SKM-1 (cell line): ENCODE data around the gene MTIF3.

Experiments used
- DNase-seq: peaks from one replicate; lab custom pipeline; 2025; ENCODE audit not compliant: unreplicated experiment; lab: John Stamatoyannopoulos, UW

Gene MTIF3

GRCh38 chr13:27449936-27450828 is at the start of gene MTIF3:
Gene MTIF3 (minus strand): TSS chr13:27450564. CDS start chr13:27440448, 10,116 bp downstream.
- peak; percentile 80 for DNase-seq

GRCh38 chr13:27497563-27498230 is 47.3 kb upstream of the MTIF3 start:
- DNase-seq = no peak

GRCh38 chr13:27496536-27497273 is 46.3 kb upstream of the MTIF3 start:
- no peak for DNase-seq

GRCh38 chr13:27496006-27496405 is 45.6 kb upstream of the MTIF3 start:
- no peak for DNase-seq

- DNase-seq = no peak
Observed at GRCh38 chr13:27495551-27495950, 45.2 kb upstream of the MTIF3 start.

- DNase-seq = no peak
Observed at GRCh38 chr13:27493981-27494380, 43.6 kb upstream of the MTIF3 start.

GRCh38 chr13:27489456-27489855 is 39.1 kb upstream of the MTIF3 start:
- no peak for DNase-seq

GRCh38 chr13:27487776-27488175 is 37.4 kb upstream of the MTIF3 start:
- DNase-seq = no peak

- no peak for DNase-seq
Observed at GRCh38 chr13:27483421-27483820, 33.1 kb upstream of the MTIF3 start.

GRCh38 chr13:27482983-27483382 is 32.6 kb upstream of the MTIF3 start:
- peak; percentile 67 for DNase-seq

GRCh38 chr13:27481766-27482165 is 31.4 kb upstream of the MTIF3 start:
- DNase-seq = no peak

GRCh38 chr13:27476943-27477703 is 26.8 kb upstream of the MTIF3 start:
- DNase-seq = no peak

GRCh38 chr13:27474751-27475268 is 24.4 kb upstream of the MTIF3 start:
- DNase-seq = no peak

GRCh38 chr13:27472941-27473340 is 22.6 kb upstream of the MTIF3 start:
- no peak for DNase-seq

- DNase-seq = no peak
Observed at GRCh38 chr13:27472441-27472840, 22.1 kb upstream of the MTIF3 start.

- DNase-seq = no peak
Observed at GRCh38 chr13:27470075-27470820, 19.9 kb upstream of the MTIF3 start.

- no peak for DNase-seq
Observed at GRCh38 chr13:27466513-27466912, 16.1 kb upstream of the MTIF3 start.

- DNase-seq = no peak
Observed at GRCh38 chr13:27465611-27466010, 15.2 kb upstream of the MTIF3 start.

- no peak for DNase-seq
Observed at GRCh38 chr13:27463500-27463899, 13.1 kb upstream of the MTIF3 start.
